Skeletal muscle satellite cell (primary cell): ENCODE data around the gene SLCO2A1.

Source experiments
- H3K27me3 ChIP-seq: 2 replicates; pipeline ENCODE4 v1.7.0; 2013; ENCODE audit warnings: low read length; ENCODE audit not compliant: control insufficient read depth, insufficient read depth
- H3K36me3 ChIP-seq: 2 replicates; pipeline ENCODE4 v1.7.0; 2013; ENCODE audit warnings: mild to moderate bottlenecking, control low read depth, low read length; ENCODE audit not compliant: insufficient read depth
- H3K4me1 ChIP-seq: 2 replicates; pipeline ENCODE4 v1.7.0; 2013; ENCODE audit warnings: low read length; ENCODE audit not compliant: control insufficient read depth, insufficient read depth
- H3K4me2 ChIP-seq: 2 replicates; pipeline ENCODE4 v1.7.0; 2013; ENCODE audit warnings: mild to moderate bottlenecking, low read length
- H3K4me3 ChIP-seq: 2 replicates; pipeline ENCODE4 v1.7.0; 2013; ENCODE audit warnings: low read length
- H3K9ac ChIP-seq: 2 replicates; pipeline ENCODE4 v1.7.0; 2013; ENCODE audit warnings: mild to moderate bottlenecking, low read depth, low read length, moderate library complexity
- H3K9me3 ChIP-seq: replicated peaks from 2 replicates; pipeline ENCODE4 v1.7.0; 2013; ENCODE audit warnings: mild to moderate bottlenecking, control low read depth, low read length

SLCO2A1 gene

DNA sequence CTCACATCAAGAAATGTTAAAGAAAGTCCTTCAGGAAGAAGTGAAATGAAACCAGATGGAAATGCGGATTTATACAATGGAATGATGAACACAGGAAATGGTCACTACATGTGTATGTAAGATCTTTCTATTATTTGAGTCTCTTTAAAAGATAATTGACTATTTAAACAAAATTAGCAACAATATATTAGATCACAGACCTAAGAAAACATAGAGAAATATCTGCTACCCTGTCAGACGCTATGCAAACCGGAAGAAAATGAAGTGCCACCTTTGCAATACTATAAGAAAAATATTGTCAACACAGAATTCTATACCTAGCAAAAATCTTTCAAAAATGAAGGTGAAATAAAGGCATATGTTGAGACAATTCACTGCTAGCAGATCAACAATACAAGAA, 151.2 kb downstream of the SLCO2A1 start:
- Histone ChIP-seq H3K4me3 (no peak overlapping the region), H3K4me1 (no peaks in the 10 kb centered on the region), H3K9ac (no peak overlapping the region), H3K4me2 (no peak overlapping the region), H3K36me3 (no peaks in the 10 kb centered on the region), H3K27me3 (peaks cover 19% of the 10 kb centered on the region), H3K9me3 (no peaks in the 10 kb centered on the region)
